ENCODE measurements around the gene MYO1B. TPM values are rescaled to one million over a fixed set of nuclear protein-coding genes. Genes with fewer than 3 reads are reported as not detected.
A peak's percentile ranks its signal among the peaks of the same experiment; 100 is the strongest.

The MYO1B gene
- total RNA-seq, 2 donors from 2014 or later: 29.8 to 30.0 TPM

DNA sequence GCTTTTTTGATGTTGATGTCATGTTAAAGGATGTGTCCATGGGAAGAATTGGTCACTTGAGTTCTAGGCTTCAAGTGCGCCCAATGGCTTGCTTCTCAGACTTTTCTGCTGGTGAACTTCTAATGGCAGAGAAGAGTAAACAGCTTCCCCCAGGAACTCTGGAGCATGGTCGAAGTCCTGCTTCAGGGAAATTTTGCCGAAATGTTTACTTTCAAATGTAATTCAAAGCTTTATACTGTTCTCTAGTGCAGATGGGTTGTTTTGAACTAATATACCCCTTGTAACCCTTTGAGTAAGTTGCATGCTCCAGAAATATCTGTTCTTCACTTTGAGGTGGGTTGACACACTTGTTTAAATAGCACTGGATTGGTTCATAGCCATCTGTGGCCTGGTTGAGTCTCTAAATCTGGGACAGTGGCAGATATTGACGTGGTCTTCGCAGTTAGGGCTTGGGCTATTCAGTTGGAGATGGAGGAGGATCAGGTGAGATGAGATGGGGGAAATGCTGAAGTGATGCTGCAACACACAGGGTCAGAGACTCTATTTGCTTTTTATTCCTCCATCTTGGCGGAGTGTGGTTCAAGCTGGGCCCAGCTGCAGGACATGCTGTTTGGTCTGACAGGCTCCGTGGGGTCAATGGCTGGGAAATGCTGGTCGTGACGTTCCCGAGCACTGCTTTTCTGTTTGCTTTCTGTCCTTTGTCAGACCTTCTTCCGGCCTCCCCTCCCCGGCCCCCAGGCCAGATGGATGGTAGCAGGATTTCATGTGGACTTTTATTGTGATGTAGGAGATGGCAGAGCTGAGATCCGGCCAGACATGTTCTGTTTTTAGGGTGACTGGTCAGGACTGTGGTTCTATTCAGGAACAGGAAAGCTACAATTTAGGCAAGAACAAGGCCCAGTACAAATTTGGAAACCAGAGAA is 35.9 kb downstream of the MYO1B start:
- intact Hi-C loops (cut with DNase I): no loop called here
- DNase-seq (ENCODE audit: low spot score): no peak

DNA sequence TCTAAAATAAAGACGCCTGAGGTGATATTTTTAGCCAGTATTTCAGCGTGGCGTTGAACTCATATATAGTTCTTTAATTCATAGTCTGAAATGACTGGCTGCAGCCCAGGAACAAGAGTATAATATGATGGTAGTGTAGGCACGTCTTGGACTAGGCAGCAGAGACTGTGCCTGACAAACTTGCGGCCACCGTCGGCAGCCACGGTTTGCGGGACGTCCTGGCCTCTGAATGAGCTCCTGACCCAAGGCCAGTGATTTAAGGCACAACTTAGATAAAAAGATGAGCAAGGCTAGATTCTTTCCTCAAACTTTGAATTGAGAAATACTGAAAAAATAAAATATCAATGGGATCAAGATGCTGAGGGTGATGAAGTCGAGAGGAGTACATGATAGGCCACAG is 40.0 kb downstream of the MYO1B start:
- DNase-seq (ENCODE audit: low spot score): no peak
- intact Hi-C loops (cut with DNase I): no loop called here

DNA sequence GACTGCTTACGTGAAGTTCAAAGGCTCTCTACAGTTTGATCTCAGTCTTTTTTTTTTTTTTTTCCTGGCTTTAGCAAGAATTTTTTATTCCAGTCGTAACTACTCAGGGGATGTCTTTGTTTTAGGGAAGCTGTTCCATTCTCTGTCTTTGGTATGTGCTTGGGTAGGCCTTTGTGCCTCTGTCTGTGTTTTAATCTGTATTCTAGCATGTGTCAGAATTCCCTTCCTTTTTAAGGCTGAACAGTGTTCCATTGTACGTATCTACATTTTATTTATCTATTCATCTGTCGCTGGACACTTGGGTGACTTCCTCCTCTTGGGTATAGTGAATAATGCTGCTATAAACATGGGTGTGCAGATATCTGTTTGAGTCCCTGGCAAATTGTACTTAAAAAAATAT is 42.6 kb downstream of the MYO1B start:
- no peak for DNase-seq (ENCODE audit: low spot score)
- intact Hi-C loops (cut with DNase I): no loop called here

DNA sequence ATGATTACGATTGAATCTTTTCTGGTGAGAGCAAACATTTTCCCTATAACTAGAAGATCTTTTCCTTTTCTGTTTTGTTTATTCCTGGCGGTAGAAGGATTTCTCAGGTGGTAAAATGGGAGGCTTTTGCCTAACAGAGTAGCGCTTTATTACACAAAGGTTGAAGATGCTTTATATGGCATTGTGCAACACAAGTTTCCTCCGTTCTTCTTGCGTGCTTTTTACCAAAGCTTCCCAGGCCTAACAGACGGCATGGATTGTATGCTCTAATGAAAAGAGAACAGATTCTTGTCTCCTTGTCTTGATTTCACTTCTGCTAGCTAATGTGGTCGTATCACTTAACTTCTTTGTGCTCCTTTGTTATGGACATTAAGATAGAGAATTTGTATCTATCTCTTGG is 43.8 kb downstream of the MYO1B start:
- intact Hi-C loops (cut with DNase I): no loop called here
- DNase-seq (ENCODE audit: low spot score): no peak

DNA sequence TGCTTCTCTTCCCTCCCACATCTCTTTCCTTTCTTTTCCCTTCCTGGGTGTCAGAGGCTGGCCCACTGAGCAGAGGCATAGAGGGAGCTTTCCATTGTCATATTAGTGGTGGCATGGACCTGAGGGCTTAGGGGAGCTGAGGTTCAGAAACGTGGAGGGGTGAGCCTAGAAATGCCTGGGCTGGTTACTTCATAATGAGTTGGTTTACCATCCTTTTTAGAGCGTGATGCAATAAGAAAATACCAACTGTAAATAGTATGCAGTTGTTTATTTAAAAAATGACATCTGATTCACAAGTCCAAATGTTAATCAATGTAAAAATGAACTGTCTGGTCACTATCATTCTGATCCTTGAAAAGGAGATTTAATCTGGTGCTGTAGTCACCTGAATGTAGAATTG is 46.3 kb downstream of the MYO1B start:
- intact Hi-C loops (cut with DNase I): no loop called here
- no peak for DNase-seq (ENCODE audit: low spot score)

DNA sequence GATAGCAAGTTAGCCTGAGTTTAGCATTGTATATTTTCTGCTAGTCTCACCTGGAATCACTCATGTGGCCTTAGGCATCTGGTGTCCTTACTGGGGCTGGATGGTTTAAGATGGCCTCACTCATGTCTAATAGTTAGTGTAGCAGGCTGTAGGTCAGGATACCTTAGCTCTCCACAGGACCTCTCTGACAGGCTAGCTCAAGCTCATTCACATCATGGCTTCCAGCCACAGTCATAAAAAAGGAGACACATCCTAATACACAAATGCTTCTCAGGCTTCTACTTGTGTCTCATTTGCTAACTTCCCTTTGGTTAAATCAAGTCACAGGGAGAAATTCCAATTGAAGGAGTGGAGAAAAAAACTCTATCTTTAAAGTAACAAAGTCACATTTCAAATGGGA is 47.7 kb downstream of the MYO1B start:
- intact Hi-C loops (cut with DNase I): no loop called here

DNA sequence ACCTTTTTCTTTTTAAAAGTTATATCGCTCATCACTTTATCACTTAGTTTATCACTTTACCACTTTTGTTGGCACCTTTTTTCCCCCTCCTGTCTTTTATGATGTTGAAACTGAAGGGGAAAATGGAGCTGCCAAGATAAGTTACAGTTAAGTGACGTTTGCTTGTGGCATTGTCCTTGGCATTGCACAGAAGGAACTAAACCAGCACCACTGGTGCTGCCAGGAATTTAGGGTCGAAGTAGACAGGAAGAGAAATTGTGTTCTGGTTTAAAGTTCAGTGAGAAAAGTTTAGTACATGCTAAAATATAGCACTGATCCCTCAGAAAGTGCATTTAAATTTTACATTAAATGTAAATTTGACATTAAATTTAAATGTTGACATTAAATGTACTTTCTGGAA is 49.9 kb downstream of the MYO1B start:
- DNase-seq (ENCODE audit: low spot score): no peak
- intact Hi-C loops (cut with DNase I): loop anchor here in 1 of 2 donors (5.0 kb wide), 1 partner anchor 838 kb away; no protein-coding TSS in a partner anchor

More for the DNA sequence above, 47.7 kb downstream of the MYO1B start:
- DNase-seq (ENCODE audit: low spot score): no peak

DNA sequence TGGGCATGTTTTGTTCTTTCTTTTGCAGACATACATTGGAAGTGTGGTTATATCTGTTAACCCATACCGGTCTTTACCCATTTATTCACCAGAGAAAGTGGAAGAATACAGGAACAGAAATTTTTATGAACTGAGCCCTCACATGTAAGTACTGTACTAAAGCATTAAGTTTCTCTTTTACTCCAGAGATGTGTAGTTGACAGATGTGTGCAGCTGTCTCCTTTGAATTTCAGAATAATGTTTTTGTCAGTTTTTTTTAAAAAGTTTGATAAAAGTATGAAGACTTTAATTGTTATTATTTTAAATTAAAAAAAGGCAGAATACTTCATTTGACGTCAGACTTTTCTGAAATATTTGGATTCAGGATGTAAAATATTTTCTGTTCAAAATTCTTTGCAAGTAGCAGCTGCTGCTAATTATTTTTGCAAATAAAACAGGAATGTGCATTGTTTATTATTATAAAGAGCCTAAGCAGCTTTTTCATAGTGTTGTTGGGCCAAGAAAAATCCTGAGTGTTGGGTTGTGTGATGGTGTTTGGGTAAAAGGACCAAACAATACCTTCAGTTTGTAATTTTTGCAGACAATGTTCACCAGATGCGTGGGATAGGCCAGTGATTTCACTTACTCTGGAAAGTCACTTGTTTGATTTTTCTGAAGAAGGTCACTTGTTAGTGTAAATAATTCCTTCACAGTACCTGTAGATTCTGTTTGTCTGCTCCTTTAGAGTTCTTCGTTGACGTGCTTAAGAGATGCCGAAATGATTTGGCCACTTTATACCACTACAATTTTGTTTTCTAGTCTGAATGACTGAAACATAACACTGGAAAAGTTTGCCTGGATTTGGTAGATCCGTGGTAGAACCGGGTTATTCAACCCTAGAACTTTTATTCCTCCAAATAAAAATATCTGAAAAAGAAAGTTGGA is 51.1 kb downstream of the MYO1B start:
- DNase-seq (ENCODE audit: low spot score): no peak
- intact Hi-C loops (cut with DNase I): loop anchor here in 1 of 2 donors (5.0 kb wide), 1 partner anchor 839 kb away; no protein-coding TSS in a partner anchor

DNA sequence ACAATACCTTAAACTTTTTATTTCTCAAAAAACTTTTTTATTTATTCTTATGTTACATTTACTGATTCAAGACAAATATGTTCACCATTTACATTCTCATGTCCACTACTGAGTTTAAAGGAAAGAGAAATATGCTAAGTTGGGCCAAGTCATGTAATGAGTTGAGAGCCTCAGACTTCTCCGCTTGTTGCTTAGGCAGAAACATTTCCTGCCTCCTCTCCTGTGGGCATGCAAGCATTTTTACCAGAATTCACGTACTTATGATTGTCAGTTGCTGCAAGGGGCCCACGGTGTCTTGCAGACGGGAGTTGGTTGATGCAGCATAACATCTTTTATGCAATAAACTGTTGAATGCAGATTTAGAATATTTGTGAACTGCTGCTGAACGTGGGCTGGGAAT is 51.8 kb downstream of the MYO1B start:
- intact Hi-C loops (cut with DNase I): loop anchor here in 1 of 2 donors (5.0 kb wide), 1 partner anchor 840 kb away; no protein-coding TSS in a partner anchor
- no peak for DNase-seq (ENCODE audit: low spot score)

DNA sequence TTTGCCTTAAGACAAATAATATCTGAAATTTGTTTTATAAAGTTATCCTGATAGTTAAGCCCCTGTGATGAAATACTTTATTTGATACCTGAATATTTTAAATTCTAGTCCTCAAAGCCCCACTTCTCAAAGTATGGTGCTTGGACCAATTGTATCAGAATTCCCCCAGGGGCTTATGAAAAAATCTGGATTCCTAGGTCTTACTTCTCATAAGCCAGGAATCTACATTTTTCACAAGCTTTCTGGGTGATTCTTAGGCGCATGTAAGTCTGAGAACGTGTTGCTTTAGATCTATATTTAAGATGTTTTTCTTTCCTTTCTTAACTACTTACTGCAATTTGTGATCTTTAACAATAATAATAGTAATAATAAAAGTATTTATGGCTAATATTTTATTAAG is 53.1 kb downstream of the MYO1B start:
- no peak for DNase-seq (ENCODE audit: low spot score)
- intact Hi-C loops (cut with DNase I): loop anchor here in 1 of 2 donors (5.0 kb wide), 1 partner anchor 841 kb away; no protein-coding TSS in a partner anchor

DNA sequence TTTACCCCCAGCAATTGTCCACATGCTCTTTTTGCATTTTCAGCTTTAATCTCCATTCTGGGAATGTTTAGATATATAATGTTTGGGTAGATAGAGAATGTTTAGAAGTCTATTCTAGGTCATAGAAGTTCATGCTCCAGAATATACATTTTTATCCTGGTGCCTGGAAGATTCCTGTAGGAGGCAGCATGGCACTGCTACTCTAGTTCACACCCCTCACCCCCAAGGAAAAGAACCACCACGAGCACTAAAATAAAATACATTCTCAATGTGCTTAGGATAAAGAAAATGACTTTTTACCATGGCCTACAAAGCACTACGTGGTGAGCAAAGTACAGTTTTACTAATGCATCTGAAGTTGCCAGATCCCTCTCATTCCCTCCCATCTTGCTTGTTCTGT is 53.8 kb downstream of the MYO1B start:
- no peak for DNase-seq (ENCODE audit: low spot score)
- intact Hi-C loops (cut with DNase I): loop anchor here in 1 of 2 donors (5.0 kb wide), 1 partner anchor 842 kb away; no protein-coding TSS in a partner anchor

DNA sequence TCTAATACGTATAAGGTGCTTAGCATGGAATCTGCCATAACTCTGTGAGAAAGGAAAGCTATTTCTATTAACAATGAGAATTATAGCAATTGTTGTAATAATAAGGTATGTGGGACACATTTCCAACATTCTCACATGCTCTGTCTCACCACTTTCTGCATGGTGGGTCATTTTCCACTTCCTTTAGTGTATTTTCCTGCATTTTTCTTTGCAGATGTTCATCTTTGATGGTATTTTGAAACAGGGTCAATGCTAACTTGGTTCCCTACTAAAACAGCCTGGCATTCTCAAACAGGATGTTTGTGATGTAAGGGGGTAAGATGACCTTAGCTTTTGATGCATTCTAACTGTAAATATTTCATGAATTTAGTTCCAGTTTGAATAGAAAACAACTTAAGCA is 54.7 kb downstream of the MYO1B start:
- intact Hi-C loops (cut with DNase I): loop anchor here in 1 of 2 donors (5.0 kb wide), 1 partner anchor 843 kb away; no protein-coding TSS in a partner anchor
- no peak for DNase-seq (ENCODE audit: low spot score)

DNA sequence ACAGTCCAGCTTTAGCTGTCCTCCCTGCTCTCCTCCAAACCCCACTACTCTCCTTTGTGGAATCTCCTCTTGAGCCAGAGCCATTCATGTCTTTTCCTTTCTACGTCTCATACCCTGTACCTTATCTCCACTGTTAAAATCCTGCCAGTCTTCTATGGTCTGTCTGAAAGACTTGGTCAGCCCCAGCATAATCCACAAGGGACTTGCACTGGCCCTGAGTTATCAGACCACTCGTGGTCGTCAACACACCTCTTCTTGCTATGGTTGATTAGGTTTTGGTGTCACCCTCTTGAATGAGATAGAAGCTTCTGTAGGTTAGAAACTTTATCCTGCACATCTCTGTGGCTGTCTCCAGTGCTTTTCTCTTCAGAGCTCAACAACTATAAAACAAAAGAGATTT is 56.8 kb downstream of the MYO1B start:
- intact Hi-C loops (cut with DNase I): no loop called here
- no peak for DNase-seq (ENCODE audit: low spot score)

DNA sequence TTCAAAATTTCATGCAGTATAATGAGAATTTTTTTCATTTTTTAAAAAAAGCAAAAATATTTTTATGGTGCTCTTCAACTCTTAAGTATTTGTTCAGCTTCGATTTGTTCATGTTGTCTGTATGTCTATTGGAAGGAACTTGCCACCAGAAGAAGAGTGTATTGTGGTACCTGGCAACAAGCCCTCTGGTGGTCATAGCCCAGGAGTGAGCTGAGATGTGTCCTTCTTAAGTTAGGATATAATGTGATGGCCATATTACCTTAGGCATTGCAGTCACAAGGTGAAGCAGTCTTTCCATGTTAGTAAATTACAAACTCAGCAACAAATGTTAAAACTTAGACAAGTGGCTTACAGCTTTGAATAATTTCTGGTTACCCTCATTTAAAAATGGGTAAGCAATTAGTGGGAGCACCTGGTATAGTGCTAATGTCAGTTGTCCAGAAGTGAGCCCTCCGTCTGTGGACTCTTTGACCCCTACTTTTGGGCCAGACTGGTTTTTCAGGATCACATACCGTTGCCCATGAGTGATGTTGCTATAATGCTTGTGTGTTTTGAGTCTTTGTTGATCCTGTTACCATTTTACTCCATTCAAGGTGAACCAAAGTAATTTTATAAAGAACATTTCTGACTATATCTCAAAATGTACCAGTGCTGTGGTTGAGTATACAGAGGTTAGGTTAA is 57.4 kb downstream of the MYO1B start:
- no peak for DNase-seq (ENCODE audit: low spot score)
- intact Hi-C loops (cut with DNase I): no loop called here

DNA sequence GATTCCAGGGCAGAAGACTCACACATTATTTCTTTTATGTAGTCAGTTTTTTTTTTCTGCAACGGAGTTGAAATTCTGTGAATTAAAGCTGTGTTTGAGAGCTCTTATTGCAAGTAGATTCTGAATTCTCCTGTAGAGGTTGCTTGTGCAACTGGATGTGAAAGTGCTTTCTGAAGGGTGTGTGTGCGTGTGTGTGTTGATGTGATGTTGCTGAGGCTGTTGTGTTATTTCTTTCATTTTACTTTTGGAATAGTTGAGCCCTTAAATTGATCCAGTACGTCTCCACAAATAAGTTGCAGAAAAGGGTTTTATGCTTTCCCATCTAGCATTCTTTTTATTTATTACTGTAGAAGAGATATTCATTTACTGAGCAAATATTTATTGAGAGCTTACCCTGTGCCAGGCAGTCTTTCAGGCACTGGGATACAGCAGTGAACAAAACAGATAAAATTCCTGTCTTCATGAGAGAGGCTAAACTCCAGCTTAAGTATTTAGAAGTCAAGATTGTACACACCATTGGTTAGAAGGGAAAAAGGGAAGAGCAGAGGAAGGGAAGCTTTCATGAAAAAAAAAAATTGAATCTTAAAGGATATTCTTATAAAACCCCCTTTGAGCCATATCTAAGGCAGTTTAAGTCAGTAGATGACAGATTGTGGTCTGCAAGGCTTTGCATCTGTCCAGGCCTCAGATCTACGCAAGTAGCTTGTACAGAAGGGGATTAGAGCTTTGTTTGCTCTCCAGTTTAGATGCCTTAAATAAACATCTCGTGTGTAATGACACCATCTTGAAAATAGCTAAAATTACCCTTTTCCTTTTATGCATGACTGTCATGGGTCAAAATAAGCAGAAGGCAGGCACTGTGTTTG is 58.2 kb downstream of the MYO1B start:
- no peak for DNase-seq (ENCODE audit: low spot score)
- intact Hi-C loops (cut with DNase I): no loop called here

DNA sequence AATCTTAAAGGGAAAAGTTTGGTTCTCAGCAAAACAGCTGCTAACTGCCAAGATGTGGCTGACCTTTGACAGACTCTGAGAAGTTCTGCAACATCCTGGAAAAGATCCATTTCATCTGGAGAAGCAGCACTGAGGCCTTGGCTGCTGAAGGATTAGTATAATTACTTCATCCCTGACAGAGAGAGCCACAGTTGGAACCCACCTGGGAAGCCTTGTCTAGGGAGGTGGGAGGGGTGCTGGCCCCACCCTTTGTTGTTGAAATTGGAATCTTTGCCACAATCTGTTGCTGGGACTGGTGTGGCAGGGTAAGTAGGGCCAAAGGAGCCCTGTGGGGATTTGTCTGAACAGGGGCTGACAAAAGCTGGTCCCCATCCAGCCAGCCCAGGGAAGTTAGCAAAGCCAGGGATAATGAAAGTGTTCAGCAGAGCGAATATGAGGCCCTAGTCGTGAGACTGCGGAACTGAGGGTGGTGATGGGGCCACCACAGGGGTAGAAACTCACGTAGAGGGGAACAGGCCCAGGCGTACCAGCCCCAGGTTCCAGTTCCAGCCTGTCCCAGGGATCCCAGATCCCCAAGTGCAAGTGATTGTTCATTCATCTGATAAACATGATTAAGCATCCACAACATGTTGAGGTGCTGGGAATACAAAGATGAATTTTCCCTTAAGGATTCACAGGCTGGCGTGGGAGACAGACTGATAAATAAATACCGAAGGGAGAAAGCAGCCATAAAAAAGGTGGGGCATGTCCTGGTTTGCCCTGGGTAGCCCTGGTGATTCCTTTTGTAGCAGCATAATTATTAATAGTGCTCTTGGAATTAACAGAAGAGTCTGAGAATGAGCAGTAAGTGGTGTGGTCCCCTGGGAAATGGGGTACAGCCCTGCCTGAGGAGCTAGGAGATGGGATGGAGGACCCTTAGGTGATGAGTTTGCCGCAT is 60.0 kb downstream of the MYO1B start:
- intact Hi-C loops (cut with DNase I): no loop called here

DNA sequence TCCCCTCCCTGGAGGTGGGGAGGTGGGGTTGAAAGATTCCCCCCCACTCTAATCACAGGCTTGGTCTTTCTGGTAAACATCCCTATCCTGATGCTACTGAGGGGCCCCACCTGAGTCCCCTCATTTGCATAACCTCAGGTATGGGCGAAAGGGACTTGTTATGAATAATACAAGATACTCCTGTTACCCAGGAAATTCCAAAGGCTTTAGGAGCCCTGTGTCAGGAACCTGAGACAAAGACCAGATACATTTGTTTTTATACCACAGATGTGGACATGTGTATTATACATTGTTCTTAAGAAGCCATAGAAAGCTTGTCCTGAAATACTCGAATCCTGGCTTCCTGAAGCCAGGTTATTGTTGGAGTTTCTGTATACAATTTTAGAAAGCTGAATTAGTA is 62.8 kb downstream of the MYO1B start:
- intact Hi-C loops (cut with DNase I): no loop called here
- no peak for DNase-seq (ENCODE audit: low spot score)

More for the DNA sequence above, 60.0 kb downstream of the MYO1B start:
- DNase-seq (ENCODE audit: low spot score): peak; percentile 83
